DND-41 (cell line): Measurements from ENCODE around the gene SNAPC2.

Source experiments
- EZH2 ChIP-seq: IDR thresholded peaks from 3 replicates; pipeline ENCODE4 v1.6.1; 2012; ENCODE audit warnings: borderline replicate concordance, low read depth, mild to moderate bottlenecking, moderate library complexity, low read length, inconsistent platforms; ENCODE audit not compliant: severe bottlenecking
- TF ChIP-seq, protein P1 (sequence below): IDR thresholded peaks from 2 replicates; pipeline ENCODE4 v1.5.1; 2012; ENCODE audit warnings: borderline replicate concordance, low read length, moderate library complexity, mild to moderate bottlenecking; ENCODE audit not compliant: poor library complexity, severe bottlenecking; ENCODE audit errors: extremely low read depth

- TF ChIP-seq, protein P1, sequence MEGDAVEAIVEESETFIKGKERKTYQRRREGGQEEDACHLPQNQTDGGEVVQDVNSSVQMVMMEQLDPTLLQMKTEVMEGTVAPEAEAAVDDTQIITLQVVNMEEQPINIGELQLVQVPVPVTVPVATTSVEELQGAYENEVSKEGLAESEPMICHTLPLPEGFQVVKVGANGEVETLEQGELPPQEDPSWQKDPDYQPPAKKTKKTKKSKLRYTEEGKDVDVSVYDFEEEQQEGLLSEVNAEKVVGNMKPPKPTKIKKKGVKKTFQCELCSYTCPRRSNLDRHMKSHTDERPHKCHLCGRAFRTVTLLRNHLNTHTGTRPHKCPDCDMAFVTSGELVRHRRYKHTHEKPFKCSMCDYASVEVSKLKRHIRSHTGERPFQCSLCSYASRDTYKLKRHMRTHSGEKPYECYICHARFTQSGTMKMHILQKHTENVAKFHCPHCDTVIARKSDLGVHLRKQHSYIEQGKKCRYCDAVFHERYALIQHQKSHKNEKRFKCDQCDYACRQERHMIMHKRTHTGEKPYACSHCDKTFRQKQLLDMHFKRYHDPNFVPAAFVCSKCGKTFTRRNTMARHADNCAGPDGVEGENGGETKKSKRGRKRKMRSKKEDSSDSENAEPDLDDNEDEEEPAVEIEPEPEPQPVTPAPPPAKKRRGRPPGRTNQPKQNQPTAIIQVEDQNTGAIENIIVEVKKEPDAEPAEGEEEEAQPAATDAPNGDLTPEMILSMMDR = no peak
- no peak for TF ChIP-seq EZH2
Measured at GRCh38 chr19:7943444-7944176, 23.5 kb downstream of the SNAPC2 start, which contains the start of gene TIMM44.
